HepG2 (cell line): ENCODE measurements around the gene DDN. TPM values are rescaled to one million over a fixed set of nuclear protein-coding genes. Genes with fewer than 3 reads are reported as not detected.

Experiments used
- EED ChIP-seq: sonication (generic); formaldehyde crosslinking; IDR thresholded peaks from 2 replicates; pipeline ENCODE4 v1.5.0; 2020; ENCODE audit warnings: mild to moderate bottlenecking, missing genetic modification reagents
- GATAD2A ChIP-seq: IDR thresholded peaks from 2 replicates; pipeline ENCODE4 v1.6.1; 2016
- KDM1A ChIP-seq: IDR thresholded peaks from 2 replicates; pipeline ENCODE4 v1.6.1; 2016; ENCODE audit warnings: missing compliant biosample characterization
- REPIN1 ChIP-seq: sonication (generic); formaldehyde crosslinking; IDR thresholded peaks from 2 replicates; pipeline ENCODE4 v1.8.0; 2022; ENCODE audit warnings: missing genetic modification reagents, low read depth, mild to moderate bottlenecking, borderline replicate concordance
- SMARCC2 ChIP-seq: fragments of 450-650 bp; IDR thresholded peaks from 2 replicates; pipeline ENCODE4 v1.6.1; 2017; ENCODE audit warnings: antibody characterized with exemption, mild to moderate bottlenecking
- SP5 ChIP-seq: IDR thresholded peaks from 2 replicates; pipeline ENCODE4 v1.6.1; 2016; ENCODE audit warnings: low read depth, borderline replicate concordance
- ZBTB8A ChIP-seq: sonication (generic); formaldehyde crosslinking; IDR thresholded peaks from 2 replicates; pipeline ENCODE4 v1.4.0; 2020; ENCODE audit warnings: mild to moderate bottlenecking, low read depth, missing genetic modification reagents, borderline replicate concordance
- ZNF12 ChIP-seq: sonication (generic); formaldehyde crosslinking; IDR thresholded peaks from 2 replicates; pipeline ENCODE4 v1.5.0; 2020; ENCODE audit warnings: missing genetic modification reagents
- ZNF160 ChIP-seq: sonication (generic); formaldehyde crosslinking; IDR thresholded peaks from 2 replicates; pipeline ENCODE4 v1.8.0; 2022; ENCODE audit warnings: mild to moderate bottlenecking, inconsistent platforms, missing genetic modification reagents
- ZNF30 ChIP-seq: sonication (generic); formaldehyde crosslinking; IDR thresholded peaks from 2 replicates; pipeline ENCODE4 v1.5.0; 2020; ENCODE audit warnings: mild to moderate bottlenecking, missing genetic modification reagents
- ZNF547 ChIP-seq: sonication (generic); formaldehyde crosslinking; IDR thresholded peaks from 2 replicates; pipeline ENCODE4 v1.5.1; 2020; ENCODE audit warnings: mild to moderate bottlenecking, missing genetic modification reagents
- ZNF577 ChIP-seq: sonication (generic); formaldehyde crosslinking; IDR thresholded peaks from 2 replicates; pipeline ENCODE4 v1.4.0; 2020; ENCODE audit warnings: mild to moderate bottlenecking, low read depth, missing genetic modification reagents, borderline replicate concordance
- ZSCAN25 ChIP-seq: sonication (generic); formaldehyde crosslinking; IDR thresholded peaks from 2 replicates; pipeline ENCODE4 v1.8.0; 2022; ENCODE audit warnings: mild to moderate bottlenecking, missing genetic modification reagents
- polyA plus RNA-seq, 8 experiments: library from polyadenylated mRNA; depleted of rRNA in 3 of 8; stranded (reverse) in 7 of 8; unstranded in 1 of 8; fragments of >200 nt; fragmentation: Illumina TruSeq in 4 of 8; extraction: Trizol in 4 of 8; gene quantifications; 2 replicates each; pipeline versions ENCODE4 v1.2.1 to v1.2.3, GENCODE V29; 2011 to 2016; ENCODE audit warnings: low read depth in 4 of 8, missing spikeins in 1 of 8, mixed read lengths in 1 of 8; ENCODE audit not compliant: insufficient read depth in 1 of 8
- total RNA-seq, 5 experiments: library from RNA; depleted of rRNA; stranded (reverse); fragments of >200 nt; fragmentation: Illumina TruSeq; extraction: Trizol; gene quantifications; 2 replicates each; pipeline ENCODE4 v1.2.3, GENCODE V29; 2016; ENCODE audit warnings: low read depth in 1 of 5
- TF ChIP-seq, protein P1 (sequence below): IDR thresholded peaks from 2 replicates; pipeline ENCODE4 v1.6.1; 2012; ENCODE audit warnings: inconsistent platforms
- TF ChIP-seq, protein P2 (sequence below): sonication (generic); formaldehyde crosslinking; IDR thresholded peaks from 2 replicates; pipeline ENCODE4 v1.4.0; 2020; ENCODE audit warnings: low read depth, mild to moderate bottlenecking, missing genetic modification reagents
- TF ChIP-seq, protein P3 (sequence below): sonication (generic); formaldehyde crosslinking; IDR thresholded peaks from 2 replicates; pipeline ENCODE4 v1.5.1; 2020; ENCODE audit warnings: missing genetic modification reagents, mild to moderate bottlenecking, borderline replicate concordance
- TF ChIP-seq, protein P4 (sequence below): sonication (generic); formaldehyde crosslinking; IDR thresholded peaks from 2 replicates; pipeline ENCODE4 v1.4.0; 2020; ENCODE audit warnings: missing genetic modification reagents, borderline replicate concordance
- TF ChIP-seq, protein P5 (sequence below): IDR thresholded peaks from 2 replicates; pipeline ENCODE4 v1.6.1; 2012; ENCODE audit warnings: low read depth, low read length, improper control_type of control experiment

Gene DDN
- total and polyA plus RNA-seq, 2 of the 13 experiments (the other 11 are each of a cell fraction or from before 2014, with no cell fraction given), result 0.24 to 0.53 TPM

DNA sequence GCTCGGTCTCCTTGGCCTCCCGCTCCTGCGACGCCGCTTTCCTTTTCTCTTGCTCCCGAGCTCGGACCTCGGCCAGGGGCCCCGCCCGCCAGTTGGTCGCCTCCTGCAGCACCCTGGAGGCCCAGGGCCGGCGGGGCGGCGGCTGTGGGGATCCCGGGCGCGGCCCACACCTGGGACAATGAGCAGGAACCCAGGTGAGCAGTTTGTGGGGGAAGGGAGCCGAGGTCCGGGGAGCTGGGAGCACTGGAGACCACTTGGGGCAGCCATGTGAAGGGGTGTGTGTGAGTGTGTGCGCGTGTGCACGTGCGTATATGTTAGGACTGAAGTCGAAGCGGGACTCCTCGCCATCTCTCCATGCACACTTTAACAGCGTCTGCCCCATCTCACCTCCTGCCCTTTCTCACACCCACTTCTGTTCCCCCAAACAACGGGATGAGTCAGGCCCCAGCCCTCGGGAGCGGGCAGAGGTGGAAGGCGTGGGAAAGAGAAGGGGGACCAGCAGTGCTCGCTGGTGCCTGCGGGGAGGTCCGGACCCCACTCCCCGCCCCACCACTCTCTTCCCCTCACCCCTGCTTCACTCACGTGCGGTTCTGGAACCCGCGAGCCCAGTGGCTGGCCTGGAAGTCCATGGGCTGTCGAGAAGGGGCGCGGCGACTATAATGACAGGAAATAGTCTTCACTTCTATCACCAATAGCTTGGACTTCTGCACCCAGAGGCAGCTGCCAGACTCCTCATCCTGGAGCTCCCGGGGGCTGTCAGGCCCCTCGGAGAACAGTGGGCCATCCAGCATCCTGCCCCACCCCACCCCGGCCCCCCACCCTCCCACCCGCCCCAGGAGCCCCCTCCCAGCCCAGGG, 450 bp downstream of the DDN start (continued):
- TF ChIP-seq ZNF160 (CRISPR knock-in tag) (0 out of 2 replicates have a peak, but pooled peaks have one; percentile 20), SMARCC2 (no peak), EED (CRISPR knock-in tag) (peak; percentile 96), ZNF30 (CRISPR knock-in tag) (peak; percentile 88; the same call in 1 of the 2 replicates), KDM1A (CRISPR knock-in tag) (no peak), SP5 (CRISPR knock-in tag) (no peak), ZSCAN25 (peak; percentile 93), ZNF547 (peak; percentile 93; the same call in 1 of the 2 replicates), ZNF577 (CRISPR knock-in tag) (no peak), ZBTB8A (peak; percentile 83; the same call in 1 of the 2 replicates), ZNF12 (CRISPR knock-in tag) (peak; percentile 68; the same call in 1 of the 2 replicates), GATAD2A (CRISPR knock-in tag) (0 out of 2 replicates have a peak, but pooled peaks have one; percentile 10), REPIN1 (CRISPR knock-in tag) (no peak)
- TF ChIP-seq, protein P1, sequence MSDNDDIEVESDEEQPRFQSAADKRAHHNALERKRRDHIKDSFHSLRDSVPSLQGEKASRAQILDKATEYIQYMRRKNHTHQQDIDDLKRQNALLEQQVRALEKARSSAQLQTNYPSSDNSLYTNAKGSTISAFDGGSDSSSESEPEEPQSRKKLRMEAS, result peak; percentile 93
- TF ChIP-seq, protein P2, sequence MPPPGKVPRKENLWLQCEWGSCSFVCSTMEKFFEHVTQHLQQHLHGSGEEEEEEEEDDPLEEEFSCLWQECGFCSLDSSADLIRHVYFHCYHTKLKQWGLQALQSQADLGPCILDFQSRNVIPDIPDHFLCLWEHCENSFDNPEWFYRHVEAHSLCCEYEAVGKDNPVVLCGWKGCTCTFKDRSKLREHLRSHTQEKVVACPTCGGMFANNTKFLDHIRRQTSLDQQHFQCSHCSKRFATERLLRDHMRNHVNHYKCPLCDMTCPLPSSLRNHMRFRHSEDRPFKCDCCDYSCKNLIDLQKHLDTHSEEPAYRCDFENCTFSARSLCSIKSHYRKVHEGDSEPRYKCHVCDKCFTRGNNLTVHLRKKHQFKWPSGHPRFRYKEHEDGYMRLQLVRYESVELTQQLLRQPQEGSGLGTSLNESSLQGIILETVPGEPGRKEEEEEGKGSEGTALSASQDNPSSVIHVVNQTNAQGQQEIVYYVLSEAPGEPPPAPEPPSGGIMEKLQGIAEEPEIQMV (CRISPR knock-in tag), result peak; percentile 72; the same call in 1 of the 2 replicates
- TF ChIP-seq, protein P3, sequence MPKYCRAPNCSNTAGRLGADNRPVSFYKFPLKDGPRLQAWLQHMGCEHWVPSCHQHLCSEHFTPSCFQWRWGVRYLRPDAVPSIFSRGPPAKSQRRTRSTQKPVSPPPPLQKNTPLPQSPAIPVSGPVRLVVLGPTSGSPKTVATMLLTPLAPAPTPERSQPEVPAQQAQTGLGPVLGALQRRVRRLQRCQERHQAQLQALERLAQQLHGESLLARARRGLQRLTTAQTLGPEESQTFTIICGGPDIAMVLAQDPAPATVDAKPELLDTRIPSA (CRISPR knock-in tag), result peak; percentile 67; the same call in 1 of the 2 replicates
- TF ChIP-seq, protein P4, sequence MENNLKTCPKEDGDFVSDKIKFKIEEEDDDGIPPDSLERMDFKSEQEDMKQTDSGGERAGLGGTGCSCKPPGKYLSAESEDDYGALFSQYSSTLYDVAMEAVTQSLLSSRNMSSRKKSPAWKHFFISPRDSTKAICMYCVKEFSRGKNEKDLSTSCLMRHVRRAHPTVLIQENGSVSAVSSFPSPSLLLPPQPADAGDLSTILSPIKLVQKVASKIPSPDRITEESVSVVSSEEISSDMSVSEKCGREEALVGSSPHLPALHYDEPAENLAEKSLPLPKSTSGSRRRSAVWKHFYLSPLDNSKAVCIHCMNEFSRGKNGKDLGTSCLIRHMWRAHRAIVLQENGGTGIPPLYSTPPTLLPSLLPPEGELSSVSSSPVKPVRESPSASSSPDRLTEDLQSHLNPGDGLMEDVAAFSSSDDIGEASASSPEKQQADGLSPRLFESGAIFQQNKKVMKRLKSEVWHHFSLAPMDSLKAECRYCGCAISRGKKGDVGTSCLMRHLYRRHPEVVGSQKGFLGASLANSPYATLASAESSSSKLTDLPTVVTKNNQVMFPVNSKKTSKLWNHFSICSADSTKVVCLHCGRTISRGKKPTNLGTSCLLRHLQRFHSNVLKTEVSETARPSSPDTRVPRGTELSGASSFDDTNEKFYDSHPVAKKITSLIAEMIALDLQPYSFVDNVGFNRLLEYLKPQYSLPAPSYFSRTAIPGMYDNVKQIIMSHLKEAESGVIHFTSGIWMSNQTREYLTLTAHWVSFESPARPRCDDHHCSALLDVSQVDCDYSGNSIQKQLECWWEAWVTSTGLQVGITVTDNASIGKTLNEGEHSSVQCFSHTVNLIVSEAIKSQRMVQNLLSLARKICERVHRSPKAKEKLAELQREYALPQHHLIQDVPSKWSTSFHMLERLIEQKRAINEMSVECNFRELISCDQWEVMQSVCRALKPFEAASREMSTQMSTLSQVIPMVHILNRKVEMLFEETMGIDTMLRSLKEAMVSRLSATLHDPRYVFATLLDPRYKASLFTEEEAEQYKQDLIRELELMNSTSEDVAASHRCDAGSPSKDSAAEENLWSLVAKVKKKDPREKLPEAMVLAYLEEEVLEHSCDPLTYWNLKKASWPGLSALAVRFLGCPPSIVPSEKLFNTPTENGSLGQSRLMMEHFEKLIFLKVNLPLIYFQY (CRISPR knock-in tag), result peak; percentile 67
- TF ChIP-seq, protein P5, sequence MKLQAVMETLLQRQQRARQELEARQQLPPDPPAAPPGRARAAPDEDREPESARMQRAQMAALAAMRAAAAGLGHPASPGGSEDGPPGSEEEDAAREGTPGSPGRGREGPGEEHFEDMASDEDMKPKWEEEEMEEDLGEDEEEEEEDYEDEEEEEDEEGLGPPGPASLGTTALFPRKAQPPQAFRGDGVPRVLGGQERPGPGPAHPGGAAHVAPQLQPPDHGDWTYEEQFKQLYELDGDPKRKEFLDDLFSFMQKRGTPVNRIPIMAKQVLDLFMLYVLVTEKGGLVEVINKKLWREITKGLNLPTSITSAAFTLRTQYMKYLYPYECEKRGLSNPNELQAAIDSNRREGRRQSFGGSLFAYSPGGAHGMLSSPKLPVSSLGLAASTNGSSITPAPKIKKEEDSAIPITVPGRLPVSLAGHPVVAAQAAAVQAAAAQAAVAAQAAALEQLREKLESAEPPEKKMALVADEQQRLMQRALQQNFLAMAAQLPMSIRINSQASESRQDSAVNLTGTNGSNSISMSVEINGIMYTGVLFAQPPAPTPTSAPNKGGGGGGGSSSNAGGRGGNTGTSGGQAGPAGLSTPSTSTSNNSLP, result no peak
